Aorta (tissue), 5 donors: ENCODE data around the gene EEFSEC. TPM values are rescaled to one million over a fixed set of nuclear protein-coding genes. Genes with fewer than 3 reads are reported as not detected.
A peak's percentile ranks its signal among the peaks of the same experiment; 100 is the strongest.

Source experiments
- ATAC-seq: fragments of 200-7000 bp; cut with Tn5 transposase; one replicate; pipeline ENCODE4 v1.9.1; 2022; ENCODE audit warnings: moderate library complexity; ENCODE audit not compliant: low FRiP score
- DNase-seq, 2 donors: peaks; one replicate each; pipeline ENCODE4 v3.0.0-alpha.2; 2020
- H3K27ac ChIP-seq, 2 donors: one replicate each; pipeline ENCODE4 v1.5.1; 2013; ENCODE audit warnings: low read length in 2 of 2, mild to moderate bottlenecking in 2 of 2, moderate library complexity in 2 of 2, control low read depth in 1 of 2, inconsistent platforms in 1 of 2, low read depth in 1 of 2
- H3K27me3 ChIP-seq, 2 donors: one replicate each; pipeline ENCODE4 v1.6.1; 2013; ENCODE audit warnings: control low read depth in 1 of 2, low read length in 1 of 2, mild to moderate bottlenecking in 1 of 2, moderate library complexity in 1 of 2; ENCODE audit not compliant: insufficient read depth in 2 of 2, control insufficient read depth in 1 of 2
- H3K36me3 ChIP-seq, 2 donors: one replicate each; pipeline ENCODE4 v1.6.1; 2013; ENCODE audit warnings: control low read depth in 1 of 2, low read length in 1 of 2, mild to moderate bottlenecking in 1 of 2; ENCODE audit not compliant: insufficient read depth in 2 of 2, control insufficient read depth in 1 of 2
- H3K4me1 ChIP-seq, 2 donors: one replicate each; pipeline ENCODE4 v1.6.1; 2013; ENCODE audit warnings: low read length in 2 of 2, control low read depth in 1 of 2, mild to moderate bottlenecking in 1 of 2, moderate library complexity in 1 of 2; ENCODE audit not compliant: insufficient read depth in 2 of 2, control insufficient read depth in 1 of 2
- H3K4me3 ChIP-seq, 2 donors: one replicate each; pipeline ENCODE4 v1.5.1; 2013; ENCODE audit warnings: low read length in 2 of 2, control low read depth in 1 of 2, mild to moderate bottlenecking in 1 of 2
- H3K9me3 ChIP-seq: one replicate; pipeline ENCODE4 v1.6.1; 2013; ENCODE audit warnings: mild to moderate bottlenecking, low read length; ENCODE audit not compliant: control insufficient read depth
- WGBS, 2 donors: extraction: QIAGEN DNeasy Blood & Tissue Kit; methylation state at CpG; one replicate each; pipeline ENCODE4 v1.1.7; 2013; 5-methylcytosine and 5-hydroxymethylcytosine counted together
- intact Hi-C, 2 donors: fragments of 100-400 bp; cut with DNase I; formaldehyde crosslinking; loops; one replicate each; pipeline versions ENCODE4 v1.14.2 to v1.15.0; 2022
- long read RNA-seq, 2 donors: library from polyadenylated mRNA; unstranded; transcript quantifications; one replicate each; pipeline ENCODE4 v2.0.0, GENCODE V29; 2020 to 2021
- polyA plus RNA-seq, 2 donors: library from polyadenylated mRNA; stranded (reverse); fragments of 200-250 nt; gene quantifications; one replicate each; pipeline ENCODE4 v1.2.3, GENCODE V29; 2013
- total RNA-seq, 2 donors: library from RNA; stranded (reverse); fragmentation: NEBNext Ultra II Directional; extraction: Animal tissue kit (Norgen Biotek cat#: 25700); gene quantifications; one replicate each; pipeline ENCODE4 v1.2.1, GENCODE V29; 2021
- donor health status: healthy with polysubstance abuse.
- donor health status: Bipolar disorder and iron deficiency.
- donor health status: DM: no; HTN: no; CAD: no.
- donor health status: DM: no; HTN: no; CAD: no.
- donor health status: DM: yes; HTN: yes; CAD: no.

Gene EEFSEC
- total RNA-seq (10 to 100 TPM in 1 of 2 donors, 1 to 10 TPM in 1; 9.8 to 13.5 TPM), polyA plus RNA-seq (10 to 100 TPM in 1 of 2 donors, 1 to 10 TPM in 1; 3.5 to 18.8 TPM)
- long read RNA-seq, donor 1, transcript EEFSEC-201 (7 exons, 2,232 nt) = major isoform, 40 of 63 reads
- long read RNA-seq, donor 1, partial matches to known transcripts = 0 of 63 reads
- long read RNA-seq, donor 1, other reads (novel, unspliced or antisense) = 23 of 63 reads
- long read RNA-seq, donor 2, transcript EEFSEC-201 (7 exons, 2,232 nt) = major isoform, 15 of 32 reads
- long read RNA-seq, donor 2, partial matches to known transcripts = 2 of 32 reads
- long read RNA-seq, donor 2, other reads (novel, unspliced or antisense) = 15 of 32 reads

- Histone ChIP-seq H3K36me3 (no peaks in the 10 kb centered on the region), H3K27me3 (no peaks in the 10 kb centered on the region), H3K4me3 (peak within 1 kb of the TSS; percentile 14 to 88), H3K4me1 (no peaks in the 10 kb centered on the region), H3K9me3 (no peaks in the 10 kb centered on the region), H3K27ac (peak within 1 kb of the TSS in 1 of 2 donors; percentile 46)
- intact Hi-C loops = loop anchor here in 1 of 2 donors (2.0 kb wide), 1 partner anchor 31 kb away; the partner anchor contains the start of gene RUVBL1
- 0% methylated on average over 85 to 96 of the region's 96 CpGs for WGBS, 2 donors
- DNase-seq = peak; percentile 87 to 95
- peak; percentile 94 for ATAC-seq
These were observed at the start of gene EEFSEC for GRCh38 chr3:128153156-128154041. Gene EEFSEC (plus strand): TSS chr3:128153481. CDS start chr3:128153508, 27 bp downstream.

- DNase-seq (no peak), ATAC-seq (no peak)
- Histone ChIP-seq H3K4me3 (no peak overlapping the region), H3K27me3 (no peaks in the 10 kb centered on the region), H3K4me1 (no peaks in the 10 kb centered on the region), H3K9me3 (no peaks in the 10 kb centered on the region), H3K36me3 (no peaks in the 10 kb centered on the region), H3K27ac (no peak overlapping the region)
- 86 to 90% methylated on average over 8 of the region's 8 CpGs for WGBS, 2 donors
- intact Hi-C loops = loop anchor here in 1 of 2 donors (2.0 kb wide), 1 partner anchor 25 kb away; no protein-coding TSS in a partner anchor
These were observed 45.4 kb upstream of the EEFSEC start for GRCh38 chr3:128107834-128108233.

- WGBS, 2 donors = 87 to 92% methylated on average over 5 of the region's 5 CpGs
- H3K4me1 ChIP-seq = no peaks in the 10 kb centered on the region
- H3K36me3 ChIP-seq = peaks cover 0 to 2% of the 10 kb centered on the region in 2 donors
- H3K9me3 ChIP-seq = no peaks in the 10 kb centered on the region
- DNase-seq (no peak), ATAC-seq (no peak)
- no peak overlapping the region for H3K4me3 ChIP-seq
- H3K27ac ChIP-seq = no peak overlapping the region
- no peaks in the 10 kb centered on the region for H3K27me3 ChIP-seq
- intact Hi-C loops = no loop called here
These were observed 42.1 kb upstream of the EEFSEC start for GRCh38 chr3:128111147-128111546.

- WGBS, 2 donors = 37 to 47% methylated on average over 7 of the region's 7 CpGs
- Histone ChIP-seq H3K4me3 (no peak overlapping the region), H3K27me3 (no peaks in the 10 kb centered on the region), H3K9me3 (no peaks in the 10 kb centered on the region), H3K4me1 (no peaks in the 10 kb centered on the region), H3K27ac (peak overlapping the region in 1 of 2 donors; percentile 32), H3K36me3 (peaks cover 0 to 2% of the 10 kb centered on the region in 2 donors)
- ATAC-seq (no peak), DNase-seq (peak in 1 of 2 donors; percentile 58)
- intact Hi-C loops = no loop called here
These were observed 40.8 kb upstream of the EEFSEC start for GRCh38 chr3:128112357-128112968.

GRCh38 chr3:128113817-128114794 lies 39.2 kb upstream of the EEFSEC start:
- H3K4me3 ChIP-seq = no peak overlapping the region
- H3K4me1 ChIP-seq = no peaks in the 10 kb centered on the region
- DNase-seq (no peak), ATAC-seq (no peak)
- H3K36me3 ChIP-seq = peaks cover 0 to 2% of the 10 kb centered on the region in 2 donors
- H3K9me3 ChIP-seq = no peaks in the 10 kb centered on the region
- H3K27ac ChIP-seq = no peak overlapping the region
- 93% methylated on average over 9 of the region's 9 CpGs for WGBS, 2 donors
- no peaks in the 10 kb centered on the region for H3K27me3 ChIP-seq
- intact Hi-C loops = no loop called here

GRCh38 chr3:128122013-128122412 lies 31.3 kb upstream of the EEFSEC start:
- Histone ChIP-seq H3K9me3 (no peaks in the 10 kb centered on the region), H3K4me1 (no peaks in the 10 kb centered on the region), H3K4me3 (no peak overlapping the region), H3K27me3 (no peaks in the 10 kb centered on the region), H3K36me3 (no peaks in the 10 kb centered on the region), H3K27ac (no peak overlapping the region)
- DNase-seq (no peak), ATAC-seq (no peak)
- intact Hi-C loops = loop anchor here in 1 of 2 donors (2.0 kb wide), 1 partner anchor 31 kb away; the partner anchor contains the start of gene EEFSEC
- WGBS, 2 donors = 88 to 96% methylated on average over 1 of the region's 1 CpG

- no peaks in the 10 kb centered on the region for H3K9me3 ChIP-seq
These were observed 30.1 kb upstream of the EEFSEC start for GRCh38 chr3:128123156-128123537.

More at GRCh38 chr3:128123156-128123537, 30.1 kb upstream of the EEFSEC start:
- Histone ChIP-seq H3K27ac (no peak overlapping the region), H3K27me3 (peaks cover 0 to 1% of the 10 kb centered on the region in 2 donors), H3K4me1 (no peaks in the 10 kb centered on the region), H3K4me3 (peak overlapping the region; percentile 60 to 68), H3K36me3 (no peaks in the 10 kb centered on the region)
- intact Hi-C loops = loop anchor here in 1 of 2 donors (2.0 kb wide), 1 partner anchor 30 kb away; the partner anchor contains the start of gene EEFSEC
- DNase-seq = no peak
- no peak for ATAC-seq
- WGBS, 2 donors = 1 to 2% methylated on average over 22 of the region's 22 CpGs
